Calu3 (cell line): ENCODE measurements around the gene LMO2. TPM values are rescaled to one million over a fixed set of nuclear protein-coding genes. Genes with fewer than 3 reads are reported as not detected.

Source experiments
- BruUV-seq: library from RNA; stranded (reverse); fragments of 400-500 nt; replicated peaks from 2 replicates; lab custom pipeline; 2021; lab: Mats Ljungman, UMichigan
- CTCF ChIA-PET: fragments of 300-600 bp; sonication (Branson Sonifier 250); formaldehyde crosslinking; loops from one replicate; lab custom pipeline; 2022; ENCODE audit warnings: antibody characterized with exemption; lab: Charles Lee
- DNase-seq: peaks from one replicate; pipeline ENCODE4 v3.0.0; 2022
- H3K27ac Mint-ChIP-seq: one replicate; pipeline ENCODE4 v1.8.0; 2022; ENCODE audit warnings: mixed read lengths; ENCODE audit not compliant: unreplicated experiment
- H3K27me3 Mint-ChIP-seq: one replicate; pipeline ENCODE4 v1.8.0; 2022; ENCODE audit warnings: mixed read lengths; ENCODE audit not compliant: unreplicated experiment
- H3K36me3 Mint-ChIP-seq: one replicate; pipeline ENCODE4 v1.8.0; 2022; ENCODE audit warnings: mild to moderate bottlenecking, moderate library complexity, mixed read lengths; ENCODE audit not compliant: insufficient read depth, unreplicated experiment
- H3K4me1 Mint-ChIP-seq: one replicate; pipeline ENCODE4 v1.8.0; 2022; ENCODE audit warnings: mild to moderate bottlenecking, low read depth, mixed read lengths; ENCODE audit not compliant: unreplicated experiment
- H3K4me3 Mint-ChIP-seq: one replicate; pipeline ENCODE4 v1.8.0; 2022; ENCODE audit warnings: mild to moderate bottlenecking, low read depth, moderate library complexity, mixed read lengths; ENCODE audit not compliant: unreplicated experiment
- H3K9me3 Mint-ChIP-seq: one replicate; pipeline ENCODE4 v1.8.0; 2022; ENCODE audit warnings: low read depth, mixed read lengths; ENCODE audit not compliant: unreplicated experiment
- intact Hi-C: fragments of 100-400 bp; cut with micrococcal nuclease; formaldehyde crosslinking; loops from one replicate; pipeline ENCODE4 v1.10.0; 2022; ENCODE audit not compliant: unreplicated experiment
- total RNA-seq: library from RNA; stranded (reverse); gene quantifications from 2 replicates; pipeline ENCODE4 v1.2.3, GENCODE V29; 2022
- TF ChIP-seq, protein P1 (sequence below): fragments of 200-600 bp; IDR thresholded peaks from one replicate; pipeline ENCODE4 v1.8.0; 2022; ENCODE audit warnings: antibody characterized with exemption; ENCODE audit not compliant: unreplicated experiment

The LMO2 gene
- total RNA-seq, 1 experiment from 2014 or later: 0.38 TPM

GRCh38 chr11:33916736-33917135 is 24.9 kb upstream of the LMO2 start:
- intact Hi-C loops: no loop called here
- DNase-seq: no peak
- Mint-ChIP-seq H3K4me1 (no peaks in the 10 kb centered on the region), H3K9me3 (no peaks in the 10 kb centered on the region), H3K36me3 (no peaks in the 10 kb centered on the region), H3K4me3 (no peak overlapping the region), H3K27ac (no peak overlapping the region), H3K27me3 (peaks cover 81% of the 10 kb centered on the region)
- TF ChIP-seq, protein P1, sequence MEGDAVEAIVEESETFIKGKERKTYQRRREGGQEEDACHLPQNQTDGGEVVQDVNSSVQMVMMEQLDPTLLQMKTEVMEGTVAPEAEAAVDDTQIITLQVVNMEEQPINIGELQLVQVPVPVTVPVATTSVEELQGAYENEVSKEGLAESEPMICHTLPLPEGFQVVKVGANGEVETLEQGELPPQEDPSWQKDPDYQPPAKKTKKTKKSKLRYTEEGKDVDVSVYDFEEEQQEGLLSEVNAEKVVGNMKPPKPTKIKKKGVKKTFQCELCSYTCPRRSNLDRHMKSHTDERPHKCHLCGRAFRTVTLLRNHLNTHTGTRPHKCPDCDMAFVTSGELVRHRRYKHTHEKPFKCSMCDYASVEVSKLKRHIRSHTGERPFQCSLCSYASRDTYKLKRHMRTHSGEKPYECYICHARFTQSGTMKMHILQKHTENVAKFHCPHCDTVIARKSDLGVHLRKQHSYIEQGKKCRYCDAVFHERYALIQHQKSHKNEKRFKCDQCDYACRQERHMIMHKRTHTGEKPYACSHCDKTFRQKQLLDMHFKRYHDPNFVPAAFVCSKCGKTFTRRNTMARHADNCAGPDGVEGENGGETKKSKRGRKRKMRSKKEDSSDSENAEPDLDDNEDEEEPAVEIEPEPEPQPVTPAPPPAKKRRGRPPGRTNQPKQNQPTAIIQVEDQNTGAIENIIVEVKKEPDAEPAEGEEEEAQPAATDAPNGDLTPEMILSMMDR: no peak
- CTCF ChIA-PET: no interaction called here
- BruUV-seq: no TSS peak

- H3K4me1 Mint-ChIP-seq: no peaks in the 10 kb centered on the region
- H3K27ac Mint-ChIP-seq: no peak overlapping the region
- no peaks in the 10 kb centered on the region for H3K9me3 Mint-ChIP-seq
- no peaks in the 10 kb centered on the region for H3K36me3 Mint-ChIP-seq
- no TSS peak for BruUV-seq
- H3K27me3 Mint-ChIP-seq: peaks cover 81% of the 10 kb centered on the region
- H3K4me3 Mint-ChIP-seq: no peak overlapping the region
- intact Hi-C loops: no loop called here
- TF ChIP-seq, protein P1: no peak
- no peak for DNase-seq
- CTCF ChIA-PET: no interaction called here
These were observed 23.6 kb upstream of the LMO2 start for GRCh38 chr11:33915526-33915925.

DNA sequence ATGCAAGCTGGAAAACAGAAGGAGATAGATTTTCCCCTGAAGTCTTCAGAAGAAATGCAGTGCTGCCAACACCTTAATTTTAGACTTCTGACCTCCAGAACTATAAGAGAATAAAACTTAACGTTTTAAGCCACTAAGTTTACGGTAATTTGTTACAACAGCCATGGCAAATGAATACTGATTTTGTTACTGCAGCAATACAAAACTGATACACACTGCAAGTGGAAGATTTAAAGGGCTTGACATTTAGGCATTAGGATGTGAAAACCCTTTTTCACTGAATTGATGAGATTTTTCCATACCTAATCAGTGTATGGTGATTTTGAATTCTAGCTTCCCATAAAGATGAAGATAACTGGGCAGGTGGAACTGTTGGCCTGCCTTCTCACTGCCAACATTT is 22.1 kb upstream of the LMO2 start:
- DNase-seq: no peak
- H3K27ac Mint-ChIP-seq: no peak overlapping the region
- CTCF ChIA-PET: no interaction called here
- intact Hi-C loops: no loop called here
- H3K4me3 Mint-ChIP-seq: no peak overlapping the region
- no peaks in the 10 kb centered on the region for H3K36me3 Mint-ChIP-seq
- no peaks in the 10 kb centered on the region for H3K9me3 Mint-ChIP-seq
- peaks cover 82% of the 10 kb centered on the region for H3K27me3 Mint-ChIP-seq
- no peaks in the 10 kb centered on the region for H3K4me1 Mint-ChIP-seq
- TF ChIP-seq, protein P1: no peak
- no TSS peak for BruUV-seq

DNA sequence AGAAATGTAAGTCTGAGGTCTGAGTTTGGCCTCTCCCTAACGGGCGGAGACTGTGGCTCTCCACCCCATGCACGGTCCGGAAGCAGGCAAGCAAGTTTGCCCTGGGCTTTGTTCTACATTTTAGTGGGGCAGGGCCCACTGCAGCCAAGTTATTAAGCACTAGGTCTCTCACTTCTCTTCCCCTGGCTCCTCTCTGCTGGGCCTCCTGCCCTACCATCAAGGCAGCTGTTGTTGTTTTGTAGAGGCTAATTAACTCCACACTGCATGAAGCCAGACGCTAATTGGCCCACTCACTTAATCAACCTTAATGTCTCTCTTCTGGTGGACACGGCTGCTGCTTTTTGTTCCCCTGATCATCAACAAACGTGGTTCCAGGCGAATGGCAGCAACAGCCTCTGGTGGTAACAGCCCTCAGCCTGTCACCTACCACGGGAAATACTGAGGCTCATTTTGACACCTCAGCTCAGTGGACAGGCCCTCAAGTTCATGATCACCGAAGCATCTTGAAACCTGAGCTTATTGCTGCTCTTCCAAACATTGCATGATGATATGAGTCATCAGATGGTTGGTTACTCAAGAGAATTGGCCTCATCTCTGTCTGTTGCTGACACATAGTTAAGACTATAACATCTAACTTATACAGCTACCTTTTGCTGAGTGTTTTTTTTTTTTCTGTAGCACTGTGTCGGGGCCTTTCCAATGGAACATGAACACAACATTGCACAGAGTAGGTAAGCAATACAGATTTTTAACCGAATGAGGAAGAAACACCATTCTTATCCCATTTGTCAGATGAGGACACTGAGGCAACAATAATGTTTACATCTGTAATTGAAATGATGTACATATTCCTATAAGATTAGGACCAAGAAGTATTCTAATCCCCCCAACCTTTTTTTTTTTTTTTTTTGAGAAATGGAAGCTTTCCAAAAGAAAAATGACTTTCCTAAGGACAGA is 20.8 kb upstream of the LMO2 start:
- intact Hi-C loops: no loop called here
- no TSS peak for BruUV-seq
- no peak for DNase-seq
- Mint-ChIP-seq H3K27ac (no peak overlapping the region), H3K4me1 (no peaks in the 10 kb centered on the region), H3K27me3 (peaks cover 79% of the 10 kb centered on the region), H3K4me3 (no peak overlapping the region), H3K36me3 (no peaks in the 10 kb centered on the region), H3K9me3 (no peaks in the 10 kb centered on the region)
- CTCF ChIA-PET: interaction anchor here (0.6 to 0.7 kb wide), 2 partner anchors 37 to 221 kb away, joined by 3 read pairs; no protein-coding TSS in a partner anchor
- TF ChIP-seq, protein P1: no peak
